Subcutaneous adipose tissue (tissue), 4 donors: ENCODE data around the gene SEC11C. TPM values are rescaled to one million over a fixed set of nuclear protein-coding genes. Genes with fewer than 3 reads are reported as not detected.

Experiments used
- total RNA-seq, 4 donors: library from RNA; depleted of rRNA; stranded (reverse); fragments of >200 nt; gene quantifications; one replicate each; pipeline ENCODE4 v1.1.0, GENCODE V29; 2016
- TF ChIP-seq, protein P1 (sequence below): fragments of 450-650 bp; IDR thresholded peaks from one replicate; pipeline ENCODE4 v1.5.1; 2016; ENCODE audit warnings: low read depth, mild to moderate bottlenecking, control low read depth, antibody characterized with exemption, moderate library complexity

SEC11C gene
- total RNA-seq, 4 donors from 2014 or later = 8.3 to 28.4 (median 15.7) TPM

- TF ChIP-seq, protein P1, sequence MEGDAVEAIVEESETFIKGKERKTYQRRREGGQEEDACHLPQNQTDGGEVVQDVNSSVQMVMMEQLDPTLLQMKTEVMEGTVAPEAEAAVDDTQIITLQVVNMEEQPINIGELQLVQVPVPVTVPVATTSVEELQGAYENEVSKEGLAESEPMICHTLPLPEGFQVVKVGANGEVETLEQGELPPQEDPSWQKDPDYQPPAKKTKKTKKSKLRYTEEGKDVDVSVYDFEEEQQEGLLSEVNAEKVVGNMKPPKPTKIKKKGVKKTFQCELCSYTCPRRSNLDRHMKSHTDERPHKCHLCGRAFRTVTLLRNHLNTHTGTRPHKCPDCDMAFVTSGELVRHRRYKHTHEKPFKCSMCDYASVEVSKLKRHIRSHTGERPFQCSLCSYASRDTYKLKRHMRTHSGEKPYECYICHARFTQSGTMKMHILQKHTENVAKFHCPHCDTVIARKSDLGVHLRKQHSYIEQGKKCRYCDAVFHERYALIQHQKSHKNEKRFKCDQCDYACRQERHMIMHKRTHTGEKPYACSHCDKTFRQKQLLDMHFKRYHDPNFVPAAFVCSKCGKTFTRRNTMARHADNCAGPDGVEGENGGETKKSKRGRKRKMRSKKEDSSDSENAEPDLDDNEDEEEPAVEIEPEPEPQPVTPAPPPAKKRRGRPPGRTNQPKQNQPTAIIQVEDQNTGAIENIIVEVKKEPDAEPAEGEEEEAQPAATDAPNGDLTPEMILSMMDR = no peak
Measured at GRCh38 chr18:59114160-59114559, 25.5 kb upstream of the SEC11C start.

DNA sequence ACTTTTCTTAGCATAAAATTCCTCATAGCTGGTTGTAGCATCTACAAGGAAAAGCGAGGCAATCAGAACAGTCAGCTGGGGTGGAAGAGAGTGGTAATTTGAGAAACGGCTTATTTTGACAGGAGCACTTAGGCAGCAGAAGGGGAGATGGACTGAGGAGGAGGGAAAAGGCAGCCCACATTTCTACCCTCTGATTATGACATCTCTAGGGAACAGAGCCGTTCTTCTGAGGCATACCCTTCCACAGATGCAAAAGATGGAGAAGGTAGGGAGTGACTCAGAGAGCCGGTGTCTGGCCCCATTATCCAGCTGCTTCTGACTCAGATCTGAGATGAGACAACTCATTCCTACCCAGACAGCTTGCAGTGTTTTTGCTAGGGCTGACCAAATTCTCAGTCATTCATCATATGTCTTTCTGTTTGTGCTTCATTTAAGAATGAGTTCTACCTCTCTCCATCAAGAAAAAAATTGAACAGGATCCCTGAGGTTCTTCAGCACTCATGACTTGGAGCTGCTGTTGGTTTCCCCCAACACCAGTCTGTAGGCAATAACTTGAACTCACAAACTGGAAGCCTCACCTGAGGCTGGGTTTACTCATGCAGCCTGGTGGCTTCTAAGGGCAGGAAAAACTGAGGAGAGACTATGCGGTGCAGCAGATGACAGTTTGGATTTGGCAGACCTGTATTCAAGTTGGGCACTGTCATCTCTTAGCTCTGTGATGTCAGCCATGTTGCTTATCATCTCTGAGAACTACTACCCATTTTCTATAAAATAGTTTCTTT lies 15.9 kb upstream of the SEC11C start:
- TF ChIP-seq, protein P1 = no peak

- TF ChIP-seq, protein P1 = no peak
Measured at GRCh38 chr18:59124370-59124704, 15.3 kb upstream of the SEC11C start.

GRCh38 chr18:59127047-59127446 lies 12.6 kb upstream of the SEC11C start:
- TF ChIP-seq, protein P1 = no peak

DNA sequence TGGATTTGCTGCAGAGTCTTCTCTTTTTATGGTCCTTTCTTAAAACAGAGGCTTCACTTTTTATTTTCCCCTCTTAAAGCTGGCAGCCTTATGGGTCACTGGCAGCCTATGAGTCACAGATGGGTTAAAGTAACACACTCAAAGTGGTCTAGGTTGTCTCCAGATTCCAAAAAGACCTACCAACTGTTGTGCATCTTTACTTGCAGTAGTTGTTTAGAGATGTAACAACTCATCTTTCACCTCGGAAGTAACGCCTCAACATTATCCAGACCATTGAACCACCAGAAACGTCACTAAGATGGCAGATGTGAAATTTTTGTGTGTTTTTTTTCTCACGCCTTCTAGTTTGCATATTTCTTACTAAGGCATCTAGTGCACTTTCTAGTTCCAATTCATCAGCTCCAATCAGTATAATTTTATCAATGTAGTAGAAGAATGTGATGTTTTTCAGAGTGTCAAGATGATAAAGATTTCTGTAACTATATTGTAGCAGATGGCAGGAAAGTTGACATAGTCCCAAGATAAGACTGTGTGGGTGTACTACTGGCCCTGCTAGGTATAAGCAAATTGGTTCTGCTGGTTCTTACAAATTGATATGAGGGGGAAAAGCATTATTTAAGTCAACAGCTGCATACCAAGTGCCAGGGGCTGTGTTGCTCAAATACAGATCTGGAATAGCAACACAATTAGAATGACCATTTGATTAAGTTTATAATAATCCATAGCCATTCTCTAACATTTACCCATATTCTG lies 9.6 kb upstream of the SEC11C start:
- TF ChIP-seq, protein P1 = no peak

GRCh38 chr18:59132810-59133465 lies 6.7 kb upstream of the SEC11C start:
- TF ChIP-seq, protein P1 = no peak

DNA sequence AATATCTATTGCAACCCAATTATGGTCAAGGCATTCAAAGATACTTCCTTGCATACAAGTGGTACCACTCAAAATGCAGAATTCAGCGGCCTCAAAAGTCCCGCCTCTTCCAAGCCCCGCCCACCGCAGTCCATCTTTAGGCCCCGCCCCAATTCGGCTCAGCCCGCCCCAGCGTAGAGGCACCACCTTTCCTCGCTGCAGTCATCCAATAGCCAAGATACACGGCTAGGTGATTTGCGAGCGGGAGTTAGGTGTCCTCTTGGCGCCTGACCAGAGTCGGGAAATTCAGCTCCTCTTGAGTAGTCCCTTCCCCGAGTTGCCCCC lies 431 bp upstream of the SEC11C start:
- TF ChIP-seq, protein P1 = no peak
